Measurements from ENCODE around the gene PIERCE2.
"Not testable (repeated sequence)": the region's sequence is repeated elsewhere in the genome, so short reads cannot be mapped to it uniquely, and the experiment has no call there.

PIERCE2 gene

GRCh38 chr15:55408012-55408928 is at the start of gene PIERCE2, which contains the start of gene CCPG1:
TSS of gene PIERCE2 (plus strand) at chr15:55408495. CDS start at chr15:55408769, 274 bp downstream.
TSS of gene CCPG1 (minus strand) at chr15:55408359. CDS start at chr15:55389424, 18,935 bp downstream.
- in situ Hi-C loops (cut with MboI; ENCODE audit: low sequenced_read_pairs), result no loop called here

DNA sequence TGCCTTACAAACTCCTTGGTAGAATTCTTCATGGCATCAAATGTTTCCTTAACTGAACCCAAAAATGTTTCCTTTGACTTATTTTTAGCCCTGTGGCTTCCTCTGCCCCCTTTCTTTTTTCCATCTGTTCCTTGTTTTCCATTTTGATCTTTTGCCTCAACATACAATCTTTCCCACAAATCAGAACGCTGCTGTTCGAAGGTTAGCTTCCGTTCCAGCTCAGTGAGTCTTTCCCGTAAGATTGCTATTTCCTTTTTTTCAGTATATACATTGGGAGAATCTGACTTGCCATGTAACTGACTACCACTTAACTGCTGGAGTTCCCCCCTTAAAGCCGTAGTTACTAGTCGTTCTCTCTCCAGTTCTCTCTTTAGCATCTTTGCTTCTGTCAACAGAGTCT is 48.0 kb upstream of the PIERCE2 start:
- in situ Hi-C loops (cut with MboI; ENCODE audit: low sequenced_read_pairs), result no loop called here

- in situ Hi-C loops (cut with MboI; ENCODE audit: low sequenced_read_pairs), result no loop called here
These were observed 47.2 kb upstream of the PIERCE2 start for GRCh38 chr15:55361048-55361447.

DNA sequence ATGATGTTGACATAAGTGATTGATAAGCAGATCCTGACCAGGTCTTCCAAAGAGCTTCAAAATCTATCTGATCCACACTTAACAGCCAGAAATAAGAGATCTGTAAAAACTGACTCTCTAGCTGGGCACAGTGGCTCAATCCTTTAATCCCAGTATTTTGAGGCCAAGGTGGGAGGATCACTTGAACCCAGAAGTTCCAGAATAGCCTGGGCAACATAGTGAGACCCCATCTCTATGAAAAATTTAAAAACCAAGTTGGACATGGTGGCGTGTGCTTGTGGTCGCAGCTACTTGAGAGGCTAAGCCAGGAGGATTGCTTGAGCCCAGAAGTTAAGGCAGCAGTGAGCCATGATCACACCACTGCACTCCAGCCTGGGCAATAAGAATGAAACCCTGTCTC is 45.7 kb upstream of the PIERCE2 start:
- in situ Hi-C loops (cut with MboI; ENCODE audit: low sequenced_read_pairs), result no loop called here

DNA sequence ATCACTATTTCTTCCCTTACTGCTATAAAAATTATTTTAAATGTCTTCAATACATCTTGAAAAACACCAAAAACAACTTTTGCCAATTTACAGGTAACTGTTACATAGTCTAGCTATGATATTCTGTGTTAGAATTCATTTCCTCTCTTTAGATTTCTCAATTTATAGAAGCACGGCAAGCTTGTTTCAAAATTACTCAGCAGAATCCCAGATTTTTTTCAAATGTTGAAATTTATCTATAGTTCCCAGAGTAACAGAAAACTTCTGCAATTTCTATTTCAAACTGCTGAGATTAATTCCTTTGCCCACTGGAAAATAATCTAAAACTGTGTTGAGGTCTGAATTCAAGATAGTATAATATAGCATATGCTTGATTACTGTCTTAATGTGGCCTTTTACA is 41.3 kb upstream of the PIERCE2 start:
- in situ Hi-C loops (cut with MboI; ENCODE audit: low sequenced_read_pairs), result no loop called here

GRCh38 chr15:55372701-55373440 is 35.4 kb upstream of the PIERCE2 start:
- in situ Hi-C loops (cut with MboI; ENCODE audit: low sequenced_read_pairs), result no loop called here

DNA sequence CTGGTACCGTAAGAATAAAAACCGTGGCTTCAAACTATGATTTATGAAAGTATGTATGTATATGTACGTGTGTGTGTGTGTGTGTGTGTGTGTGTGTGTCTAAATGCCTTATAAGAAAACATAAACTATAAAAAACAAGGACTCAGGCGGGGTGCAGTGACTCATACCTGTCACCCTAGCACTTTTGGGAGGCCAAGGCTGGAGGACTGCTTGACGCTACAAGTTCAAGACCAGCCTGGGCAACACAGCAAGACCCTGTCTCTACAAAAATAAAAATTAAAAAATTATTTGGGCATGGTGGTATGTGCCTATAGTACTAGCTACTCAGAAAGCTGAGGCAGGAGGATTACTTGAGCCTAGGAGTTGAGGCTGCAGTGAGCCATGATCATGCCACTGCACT is 29.2 kb upstream of the PIERCE2 start:
- in situ Hi-C loops (cut with MboI; ENCODE audit: low sequenced_read_pairs), result no loop called here

DNA sequence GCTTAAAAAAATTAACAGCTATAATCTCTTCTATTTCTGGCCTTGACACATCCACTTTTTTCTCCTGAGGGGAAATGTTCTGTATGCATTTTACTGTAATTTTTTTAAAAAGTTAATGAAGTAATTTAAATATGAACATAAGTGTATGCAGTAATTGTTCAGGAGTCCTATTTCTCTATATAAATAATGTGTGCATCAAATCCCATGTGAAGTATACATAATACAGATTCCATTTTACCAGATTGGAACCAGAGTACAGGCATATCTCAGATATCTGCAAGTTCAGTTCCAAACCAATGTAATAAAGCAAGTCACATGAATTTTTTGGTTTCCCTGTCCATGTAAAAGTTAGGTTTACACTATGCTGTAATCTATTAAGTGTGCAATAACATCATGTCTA is 26.7 kb upstream of the PIERCE2 start:
- in situ Hi-C loops (cut with MboI; ENCODE audit: low sequenced_read_pairs), result no loop called here

GRCh38 chr15:55383687-55384086 is 24.6 kb upstream of the PIERCE2 start:
- in situ Hi-C loops (cut with MboI; ENCODE audit: low sequenced_read_pairs), result no loop called here

DNA sequence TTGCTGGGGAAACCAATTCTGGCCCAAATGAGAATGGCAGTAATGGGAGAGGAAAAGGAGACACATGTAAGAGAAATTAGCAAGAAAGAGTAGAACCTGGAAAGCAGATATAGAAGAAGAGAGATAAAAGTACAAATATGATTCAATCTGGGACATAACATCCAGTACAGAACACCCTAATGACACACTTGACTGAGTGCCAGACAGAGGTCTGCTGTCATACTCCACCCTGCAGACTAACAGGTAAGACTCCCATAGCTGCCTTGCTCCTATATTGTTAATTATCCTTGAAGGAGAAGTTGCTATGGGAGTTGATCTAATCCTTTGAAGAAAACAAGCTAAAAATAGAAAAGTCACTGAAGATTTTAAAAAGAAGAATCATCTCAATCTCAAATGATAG is 21.3 kb upstream of the PIERCE2 start:
- in situ Hi-C loops (cut with MboI; ENCODE audit: low sequenced_read_pairs), result no loop called here

DNA sequence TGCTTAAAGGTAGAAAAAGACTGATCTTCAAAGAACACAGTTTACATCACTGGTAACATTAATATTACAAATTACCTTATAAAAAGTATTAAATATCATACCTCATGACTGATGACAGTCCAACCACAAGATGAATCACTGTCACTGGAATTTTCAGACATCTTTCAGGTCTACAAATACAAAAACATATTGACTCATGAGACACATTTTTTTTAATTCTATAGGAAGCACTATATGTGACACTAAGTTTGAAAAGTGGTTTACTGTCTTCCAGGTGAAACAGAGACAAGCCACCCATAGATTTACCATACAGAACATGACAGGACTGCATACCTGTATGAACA is 19.1 kb upstream of the PIERCE2 start:
- in situ Hi-C loops (cut with MboI; ENCODE audit: low sequenced_read_pairs), result no loop called here

- in situ Hi-C loops (cut with MboI; ENCODE audit: low sequenced_read_pairs), result no loop called here
These were observed 13.6 kb upstream of the PIERCE2 start for GRCh38 chr15:55394694-55395093.

GRCh38 chr15:55398243-55398642 is 10.1 kb upstream of the PIERCE2 start:
- in situ Hi-C loops (cut with MboI; ENCODE audit: low sequenced_read_pairs), result no loop called here

GRCh38 chr15:55400050-55400449 is 8.2 kb upstream of the PIERCE2 start:
- in situ Hi-C loops (cut with MboI; ENCODE audit: low sequenced_read_pairs), result not testable (repeated sequence)

GRCh38 chr15:55401786-55402246 is 6.5 kb upstream of the PIERCE2 start:
- in situ Hi-C loops (cut with MboI; ENCODE audit: low sequenced_read_pairs), result no loop called here

- in situ Hi-C loops (cut with MboI; ENCODE audit: low sequenced_read_pairs), result no loop called here
These were observed 5.6 kb upstream of the PIERCE2 start for GRCh38 chr15:55402707-55403106.

DNA sequence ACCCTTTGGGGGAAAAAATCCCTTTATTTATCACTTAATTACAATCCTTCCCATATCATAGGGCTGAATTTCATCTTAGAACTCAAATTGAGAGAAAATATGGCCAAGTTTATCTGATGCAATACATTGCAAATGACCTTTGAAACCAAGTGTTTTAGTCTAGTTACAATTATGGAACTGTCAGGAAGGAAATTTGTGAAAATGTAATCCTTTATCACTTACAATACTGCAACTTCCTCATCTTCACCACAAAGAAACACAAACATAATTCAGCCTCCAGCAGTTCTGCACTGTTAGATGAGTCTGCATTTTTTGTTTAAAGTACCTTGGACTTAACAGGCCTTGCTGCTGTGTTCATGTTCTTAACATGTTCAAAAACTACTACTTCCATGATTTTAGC is 4.8 kb upstream of the PIERCE2 start:
- in situ Hi-C loops (cut with MboI; ENCODE audit: low sequenced_read_pairs), result no loop called here

GRCh38 chr15:55407498-55408011 is 740 bp upstream of the PIERCE2 start:
- in situ Hi-C loops (cut with MboI; ENCODE audit: low sequenced_read_pairs), result no loop called here

DNA sequence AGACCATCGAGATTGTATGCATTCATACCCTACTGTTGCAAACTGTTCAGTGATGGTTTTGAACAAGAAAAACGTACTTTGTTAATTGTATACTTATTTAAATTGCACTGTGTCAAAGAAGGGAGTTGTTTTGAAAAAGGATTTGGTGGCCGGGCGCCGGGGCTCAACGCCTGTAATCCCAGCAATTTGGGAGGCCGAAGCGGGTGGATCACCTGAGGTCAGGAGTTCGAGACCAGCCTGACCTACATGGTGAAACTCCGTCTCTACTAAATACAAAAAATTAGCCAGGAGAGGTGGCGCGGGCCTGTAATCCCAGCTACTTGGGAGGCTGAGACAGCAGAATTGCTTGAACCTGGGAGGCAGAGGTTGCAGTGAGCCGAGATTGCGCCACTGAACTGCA is 681 bp downstream of the PIERCE2 start:
- in situ Hi-C loops (cut with MboI; ENCODE audit: low sequenced_read_pairs), result not testable (repeated sequence)

DNA sequence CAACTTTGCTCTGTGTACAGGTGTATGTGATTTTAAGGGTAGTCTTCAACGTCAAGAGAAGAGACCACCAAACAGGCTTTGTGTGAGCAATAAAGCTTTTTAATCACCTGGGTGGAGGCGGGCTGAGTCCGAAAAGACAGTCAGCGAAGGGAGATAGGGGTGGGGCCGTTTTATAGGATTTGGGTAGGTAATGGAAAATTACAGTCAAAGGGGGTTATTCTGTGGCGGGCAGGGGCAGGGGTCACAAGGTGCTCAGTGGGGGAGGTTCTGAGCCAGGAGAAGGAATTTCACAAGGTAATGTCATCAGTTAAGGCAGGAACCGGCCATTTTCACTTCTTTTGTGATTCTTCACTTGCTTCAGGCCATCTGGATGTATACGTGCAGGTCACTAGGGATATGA is 9.4 kb downstream of the PIERCE2 start:
- in situ Hi-C loops (cut with MboI; ENCODE audit: low sequenced_read_pairs), result not testable (repeated sequence)

DNA sequence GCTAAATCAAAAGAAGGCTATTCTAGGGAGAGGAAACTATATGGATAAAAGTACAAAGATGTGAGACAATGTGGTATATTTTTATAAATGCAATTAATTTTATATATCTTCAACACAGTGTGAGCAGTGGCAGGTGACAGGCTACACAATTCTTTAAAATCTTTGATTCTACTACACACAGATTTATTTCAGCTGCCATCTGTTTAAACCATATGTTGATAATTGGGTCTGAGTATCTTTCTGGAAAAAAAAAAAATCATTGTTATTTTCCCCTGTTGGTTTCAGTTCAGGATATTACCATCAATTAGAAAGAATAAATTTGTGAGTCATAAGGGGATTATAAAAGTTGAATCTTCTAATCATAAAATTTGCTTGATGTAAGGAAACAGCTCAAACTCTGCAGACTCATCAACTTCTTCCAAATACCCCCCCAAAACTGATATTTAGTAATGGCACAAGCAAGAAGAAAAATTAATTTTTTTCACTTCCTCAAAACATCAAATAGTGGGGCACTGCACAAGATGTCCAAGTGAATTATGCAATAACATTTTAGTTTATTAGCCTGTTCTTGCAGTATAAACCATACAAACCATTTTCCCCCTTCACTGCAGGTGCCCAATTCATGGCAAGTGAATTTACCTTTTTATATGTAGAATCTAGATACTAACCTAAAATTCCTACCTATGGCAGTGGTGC is 12.0 kb downstream of the PIERCE2 start:
- in situ Hi-C loops (cut with MboI; ENCODE audit: low sequenced_read_pairs), result no loop called here

Data from HL-60/S4 treated with phorbol 12-myristate 13-acetate at 8.2 ng/mL for 4 days and 3 days (cell line).